Measurements from ENCODE around the gene GNA12. TPM values are rescaled to one million over a fixed set of nuclear protein-coding genes. Genes with fewer than 3 reads are reported as not detected.

GNA12 gene
- total RNA-seq, 5 donors from 2014 or later (not counting 1 experiment from before 2014, with no cell fraction given) = 17.9 to 22.5 (median 22.1) TPM

DNA sequence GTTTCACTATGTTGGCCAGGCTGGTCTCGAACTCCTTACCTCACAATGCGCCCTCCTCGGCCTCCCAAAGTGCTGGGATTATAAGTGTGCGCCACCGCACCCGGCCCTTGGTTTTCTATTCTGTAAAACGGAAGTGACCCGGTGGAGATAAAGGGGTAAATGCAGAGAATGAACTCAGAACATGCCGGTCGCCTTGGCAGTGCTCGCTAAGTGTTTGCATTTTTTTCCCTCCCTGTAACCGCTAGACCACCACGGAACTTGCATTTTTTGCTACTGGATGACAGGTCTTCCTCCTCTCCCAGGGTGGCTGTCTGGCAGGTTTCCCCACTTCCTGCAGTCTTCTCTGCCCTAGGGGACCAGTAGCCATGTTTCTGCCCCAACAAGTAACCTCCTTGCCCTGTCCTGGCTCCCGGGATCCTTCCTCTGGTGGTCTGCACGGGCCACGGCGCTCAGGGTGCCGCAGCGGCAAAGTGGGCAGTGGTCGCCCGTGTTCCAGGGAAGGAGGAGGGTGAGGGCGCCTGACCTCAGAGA lies 18.8 kb upstream of the GNA12 start:
- Histone ChIP-seq H3K27ac (ENCODE audit: low read length) (peak overlapping the region; percentile 69), H3K36me3 (ENCODE audit: control insufficient read depth in 2 of 2, extremely low read depth in 1 of 2, insufficient read depth in 1 of 2, low read length in 1 of 2) (no peaks in the 10 kb centered on the region), H3K27me3 (replicated peaks in 1 of 2; ENCODE audit: control insufficient read depth in 2 of 2, extremely low read depth in 1 of 2, insufficient read depth in 2 of 2, low read length in 1 of 2) (peaks cover 0 to 4% of the 10 kb centered on the region in 2 experiments), H3K4me1 (ENCODE audit: control insufficient read depth in 1 of 2, extremely low read depth in 1 of 2, insufficient read depth in 2 of 2, low read length in 2 of 2) (peaks cover 12 to 33% of the 10 kb centered on the region in 2 experiments), H3K9me3 (no peaks in the 10 kb centered on the region), H3K4me3 (ENCODE audit: control insufficient read depth in 1 of 2, extremely low read depth in 1 of 2, low read length in 1 of 2) (no peak overlapping the region)
- peaks cover 6% of the 10 kb centered on the region for H3K36me3 Mint-ChIP-seq
- ChIA-PET CTCF (interaction anchor here in 1 of 2 donors (0.6 kb wide), 1 partner anchor 1494 kb away, joined by 3 read pairs; no protein-coding TSS in a partner anchor), POLR2A (no interaction called here)
- ATAC-seq (replicated peaks in 1 of 4) (peak in 2 of 4 experiments; percentile 15 to 40), DNase-seq (peak in 7 of 35 experiments; percentile 14 to 61 (median 26))
- H3K9me3 Mint-ChIP-seq = no peaks in the 10 kb centered on the region
- no peaks in the 10 kb centered on the region for H3K27me3 Mint-ChIP-seq
- peak overlapping the region; percentile 92 to 93 for H3K27ac Mint-ChIP-seq
- H3K4me1 Mint-ChIP-seq = peaks cover 23 to 30% (median 27%) of the 10 kb centered on the region in 3 donors
- peak overlapping the region; percentile 52 to 68 (median 59) for H3K4me3 Mint-ChIP-seq
- 92% methylated on average over 18 of the region's 22 CpGs for WGBS (ENCODE audit: insufficient coverage)

DNA sequence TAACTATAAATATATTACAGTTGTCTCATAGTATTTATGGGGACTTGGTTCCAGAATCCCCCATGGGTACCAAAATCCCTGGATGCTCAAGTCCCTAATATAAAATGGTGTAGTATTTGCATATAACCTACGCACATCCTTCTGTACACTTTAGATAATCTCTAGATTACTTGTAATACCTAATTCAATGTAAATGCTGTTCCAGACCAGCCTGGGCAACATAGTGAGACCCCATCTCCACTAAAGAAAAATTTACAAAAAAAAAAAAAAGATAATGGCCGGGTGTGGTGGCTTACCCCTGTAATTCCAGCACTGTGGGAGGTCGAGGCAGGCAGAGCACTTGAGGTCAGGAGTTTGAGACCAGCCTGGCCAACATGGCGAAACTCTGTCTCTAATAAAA lies 17.4 kb upstream of the GNA12 start:
- Histone ChIP-seq H3K27ac (ENCODE audit: low read length) (no peak overlapping the region), H3K36me3 (ENCODE audit: control insufficient read depth in 2 of 2, extremely low read depth in 1 of 2, insufficient read depth in 1 of 2, low read length in 1 of 2) (no peaks in the 10 kb centered on the region), H3K27me3 (replicated peaks in 1 of 2; ENCODE audit: control insufficient read depth in 2 of 2, extremely low read depth in 1 of 2, insufficient read depth in 2 of 2, low read length in 1 of 2) (peaks cover 0 to 4% of the 10 kb centered on the region in 2 experiments), H3K4me1 (ENCODE audit: control insufficient read depth in 1 of 2, extremely low read depth in 1 of 2, insufficient read depth in 2 of 2, low read length in 2 of 2) (peaks cover 12 to 33% of the 10 kb centered on the region in 2 experiments), H3K9me3 (no peaks in the 10 kb centered on the region), H3K4me3 (ENCODE audit: control insufficient read depth in 1 of 2, extremely low read depth in 1 of 2, low read length in 1 of 2) (no peak overlapping the region)
- Mint-ChIP-seq H3K4me3 (no peak overlapping the region), H3K27me3 (no peaks in the 10 kb centered on the region), H3K27ac (no peak overlapping the region), H3K4me1 (peaks cover 23 to 30% (median 27%) of the 10 kb centered on the region in 3 donors), H3K36me3 (peaks cover 6% of the 10 kb centered on the region), H3K9me3 (no peaks in the 10 kb centered on the region)
- DNase-seq (no peak), ATAC-seq (replicated peaks in 1 of 4) (no peak)
- ChIA-PET CTCF (interaction anchor here in 1 of 2 donors (0.7 kb wide), 2 partner anchors 259 to 549 kb away, joined by 3 to 4 read pairs; no protein-coding TSS in a partner anchor), POLR2A (no interaction called here)
- WGBS (ENCODE audit: insufficient coverage) = no CpG with 5 or more reads among the region's 4 CpGs

DNA sequence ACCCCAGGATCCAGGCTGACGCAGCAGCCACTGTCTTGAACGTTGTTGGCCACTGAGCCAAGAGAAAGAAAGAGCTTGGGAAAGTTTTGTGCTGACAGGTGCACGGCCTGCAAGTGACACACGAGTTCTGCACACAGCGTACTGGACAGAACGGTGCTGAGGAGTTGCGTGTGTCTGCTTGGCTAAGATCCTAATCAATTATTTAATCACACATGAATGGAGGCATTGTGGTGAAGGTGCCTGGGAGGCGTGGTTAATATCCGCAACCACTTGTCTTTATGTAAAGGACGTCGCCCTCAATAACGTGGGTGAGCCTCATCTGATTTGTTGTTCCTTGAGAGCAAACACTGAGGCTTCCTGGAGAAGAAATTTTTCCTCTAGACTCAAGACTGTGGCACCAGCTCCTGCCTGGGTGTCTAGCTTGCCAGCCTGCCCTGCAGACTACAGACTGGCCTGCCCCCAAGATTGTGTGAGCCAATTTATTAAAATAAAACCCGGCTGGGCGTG lies 16.6 kb upstream of the GNA12 start:
- no peak overlapping the region for H3K27ac Mint-ChIP-seq
- H3K27me3 ChIP-seq (replicated peaks in 1 of 2; ENCODE audit: control insufficient read depth in 2 of 2, extremely low read depth in 1 of 2, insufficient read depth in 2 of 2, low read length in 1 of 2) = peaks cover 0 to 4% of the 10 kb centered on the region in 2 experiments
- POLR2A ChIA-PET = no interaction called here

DNA sequence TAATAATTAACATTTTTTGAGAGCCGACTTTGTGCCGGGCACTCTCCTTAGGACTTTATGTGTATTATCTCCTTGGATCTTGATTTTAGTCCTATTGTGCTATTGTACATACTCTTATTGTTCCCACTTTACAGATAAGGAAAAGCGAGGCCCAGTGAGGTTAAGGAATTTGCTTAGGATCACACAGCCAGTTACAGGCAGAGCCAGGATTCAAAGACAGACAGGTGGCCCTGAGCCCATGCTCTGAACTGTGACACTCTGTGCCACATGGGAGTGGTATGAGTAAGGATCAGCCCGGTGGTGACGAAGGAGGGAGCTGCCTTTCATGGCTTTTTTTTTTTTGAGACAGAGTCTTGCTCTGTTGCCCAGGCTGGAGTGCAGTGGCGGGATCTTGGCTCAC lies 15.8 kb upstream of the GNA12 start:
- Histone ChIP-seq H3K4me1 (ENCODE audit: control insufficient read depth in 1 of 2, extremely low read depth in 1 of 2, insufficient read depth in 2 of 2, low read length in 2 of 2) (peaks cover 12 to 27% of the 10 kb centered on the region in 2 experiments), H3K4me3 (ENCODE audit: control insufficient read depth in 1 of 2, extremely low read depth in 1 of 2, low read length in 1 of 2) (no peak overlapping the region), H3K9me3 (no peaks in the 10 kb centered on the region), H3K36me3 (ENCODE audit: control insufficient read depth in 2 of 2, extremely low read depth in 1 of 2, insufficient read depth in 1 of 2, low read length in 1 of 2) (no peaks in the 10 kb centered on the region), H3K27me3 (replicated peaks in 1 of 2; ENCODE audit: control insufficient read depth in 2 of 2, extremely low read depth in 1 of 2, insufficient read depth in 2 of 2, low read length in 1 of 2) (no peaks in the 10 kb centered on the region), H3K27ac (ENCODE audit: low read length) (no peak overlapping the region)
- WGBS (ENCODE audit: insufficient coverage) = 100% methylated on average over 1 of the region's 6 CpGs
- no peak for DNase-seq
- H3K9me3 Mint-ChIP-seq = no peaks in the 10 kb centered on the region
- H3K27ac Mint-ChIP-seq = no peak overlapping the region
- H3K36me3 Mint-ChIP-seq = peaks cover 10% of the 10 kb centered on the region
- peaks cover 20 to 28% (median 25%) of the 10 kb centered on the region in 3 donors for H3K4me1 Mint-ChIP-seq
- no peak overlapping the region for H3K4me3 Mint-ChIP-seq
- ATAC-seq (replicated peaks in 1 of 4) = no peak
- ChIA-PET POLR2A (no interaction called here), CTCF (no interaction called here)
- no peaks in the 10 kb centered on the region for H3K27me3 Mint-ChIP-seq

More for the DNA sequence above, 16.6 kb upstream of the GNA12 start:
- Histone ChIP-seq H3K4me1 (ENCODE audit: control insufficient read depth in 1 of 2, extremely low read depth in 1 of 2, insufficient read depth in 2 of 2, low read length in 2 of 2) (peaks cover 12 to 33% of the 10 kb centered on the region in 2 experiments), H3K27ac (ENCODE audit: low read length) (no peak overlapping the region), H3K4me3 (ENCODE audit: control insufficient read depth in 1 of 2, extremely low read depth in 1 of 2, low read length in 1 of 2) (no peak overlapping the region), H3K9me3 (no peaks in the 10 kb centered on the region), H3K36me3 (ENCODE audit: control insufficient read depth in 2 of 2, extremely low read depth in 1 of 2, insufficient read depth in 1 of 2, low read length in 1 of 2) (no peaks in the 10 kb centered on the region)
- no peaks in the 10 kb centered on the region for H3K9me3 Mint-ChIP-seq
- peaks cover 23 to 30% (median 27%) of the 10 kb centered on the region in 3 donors for H3K4me1 Mint-ChIP-seq
- CTCF ChIA-PET = no interaction called here
- H3K27me3 Mint-ChIP-seq = no peaks in the 10 kb centered on the region
- H3K4me3 Mint-ChIP-seq = no peak overlapping the region
- DNase-seq (no peak), ATAC-seq (replicated peaks in 1 of 4) (no peak)
- H3K36me3 Mint-ChIP-seq = peaks cover 10% of the 10 kb centered on the region
- WGBS (ENCODE audit: insufficient coverage) = 97% methylated on average over 5 of the region's 14 CpGs

DNA sequence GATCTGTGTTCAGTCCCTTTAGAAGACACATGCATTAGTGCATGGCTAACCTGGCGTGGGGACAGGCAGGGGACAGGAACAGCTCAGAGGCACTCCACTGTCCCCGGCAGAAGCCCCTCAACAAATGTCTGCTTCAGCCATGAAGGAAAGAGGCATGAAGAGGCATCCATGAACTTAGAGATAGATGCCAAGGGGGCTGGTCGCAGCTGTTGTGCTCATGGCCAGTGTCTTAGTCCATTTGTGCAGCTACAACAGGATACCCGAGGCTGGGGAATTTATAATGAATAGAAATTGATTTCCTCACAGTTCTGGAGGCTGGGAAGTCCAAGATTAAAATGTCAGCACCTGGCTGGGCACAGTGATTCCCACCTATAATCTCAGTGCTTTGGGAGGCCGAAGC lies 14.5 kb upstream of the GNA12 start:
- ChIA-PET CTCF (no interaction called here), POLR2A (no interaction called here)
- Histone ChIP-seq H3K4me3 (ENCODE audit: control insufficient read depth in 1 of 2, extremely low read depth in 1 of 2, low read length in 1 of 2) (no peak overlapping the region), H3K36me3 (ENCODE audit: control insufficient read depth in 2 of 2, extremely low read depth in 1 of 2, insufficient read depth in 1 of 2, low read length in 1 of 2) (no peaks in the 10 kb centered on the region), H3K4me1 (ENCODE audit: control insufficient read depth in 1 of 2, extremely low read depth in 1 of 2, insufficient read depth in 2 of 2, low read length in 2 of 2) (peaks cover 11 to 14% of the 10 kb centered on the region in 2 experiments), H3K27me3 (replicated peaks in 1 of 2; ENCODE audit: control insufficient read depth in 2 of 2, extremely low read depth in 1 of 2, insufficient read depth in 2 of 2, low read length in 1 of 2) (no peaks in the 10 kb centered on the region), H3K27ac (ENCODE audit: low read length) (no peak overlapping the region), H3K9me3 (no peaks in the 10 kb centered on the region)
- no peak overlapping the region for H3K4me3 Mint-ChIP-seq
- H3K4me1 Mint-ChIP-seq = peaks cover 10 to 15% (median 12%) of the 10 kb centered on the region in 3 donors
- WGBS (ENCODE audit: insufficient coverage) = 98% methylated on average over 4 of the region's 5 CpGs
- H3K36me3 Mint-ChIP-seq = peaks cover 10% of the 10 kb centered on the region
- H3K9me3 Mint-ChIP-seq = no peaks in the 10 kb centered on the region
- no peak for ATAC-seq (replicated peaks in 1 of 4)
- H3K27me3 Mint-ChIP-seq = no peaks in the 10 kb centered on the region
- DNase-seq = no peak
- H3K27ac Mint-ChIP-seq = no peak overlapping the region

DNA sequence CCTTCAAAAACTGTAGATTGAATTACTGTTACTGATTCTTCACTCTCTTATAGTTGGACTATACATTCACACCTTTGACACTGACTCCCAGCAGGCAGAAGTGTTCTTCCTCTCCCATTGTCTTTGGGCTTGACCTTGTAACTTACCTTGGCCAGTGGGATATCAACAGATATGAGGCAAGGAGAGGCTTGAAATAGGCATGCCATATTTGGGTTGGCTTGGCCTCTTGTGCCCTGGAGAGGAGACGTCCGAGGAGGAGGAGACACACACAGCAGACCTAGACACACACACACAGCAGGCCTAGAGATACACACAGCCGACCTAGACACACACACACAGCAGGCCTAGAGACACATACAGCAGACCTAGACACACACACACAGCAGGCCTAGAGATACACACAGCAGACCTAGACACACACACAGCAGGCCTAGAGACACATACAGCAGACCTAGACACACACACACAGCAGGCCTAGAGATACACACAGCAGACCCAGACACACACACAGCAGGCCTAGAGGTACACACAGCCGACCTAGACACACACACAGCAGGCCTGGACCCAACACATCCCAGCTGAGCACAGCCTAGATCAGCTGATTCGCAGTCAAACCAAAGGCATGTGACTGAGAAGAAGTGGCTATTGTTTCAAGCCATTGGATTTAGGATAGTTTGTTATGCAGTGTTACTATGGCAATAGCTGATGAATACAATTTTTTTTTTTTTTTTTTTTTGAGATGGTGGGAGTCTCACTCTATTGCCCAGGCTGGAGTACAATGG lies 12.5 kb upstream of the GNA12 start:
- Histone ChIP-seq H3K4me3 (ENCODE audit: control insufficient read depth in 1 of 2, extremely low read depth in 1 of 2, low read length in 1 of 2) (no peak overlapping the region), H3K27me3 (replicated peaks in 1 of 2; ENCODE audit: control insufficient read depth in 2 of 2, extremely low read depth in 1 of 2, insufficient read depth in 2 of 2, low read length in 1 of 2) (no peaks in the 10 kb centered on the region), H3K36me3 (ENCODE audit: control insufficient read depth in 2 of 2, extremely low read depth in 1 of 2, insufficient read depth in 1 of 2, low read length in 1 of 2) (no peaks in the 10 kb centered on the region), H3K27ac (ENCODE audit: low read length) (no peak overlapping the region), H3K4me1 (ENCODE audit: control insufficient read depth in 1 of 2, extremely low read depth in 1 of 2, insufficient read depth in 2 of 2, low read length in 2 of 2) (peaks cover 0 to 5% of the 10 kb centered on the region in 2 experiments), H3K9me3 (no peaks in the 10 kb centered on the region)
- H3K9me3 Mint-ChIP-seq = no peaks in the 10 kb centered on the region
- DNase-seq = no peak
- ATAC-seq (replicated peaks in 1 of 4) = no peak
- peaks cover 0 to under 1% (median under 1%) of the 10 kb centered on the region in 3 donors for H3K4me1 Mint-ChIP-seq
- ChIA-PET POLR2A (interaction anchor here in 1 of 2 donors (0.6 kb wide), 1 partner anchor 346 kb away, joined by 4 read pairs; no protein-coding TSS in a partner anchor), CTCF (no interaction called here)
- no peak overlapping the region for H3K27ac Mint-ChIP-seq
- no peaks in the 10 kb centered on the region for H3K27me3 Mint-ChIP-seq
- H3K4me3 Mint-ChIP-seq = no peak overlapping the region
- H3K36me3 Mint-ChIP-seq = peaks cover 10% of the 10 kb centered on the region
- WGBS (ENCODE audit: insufficient coverage) = 89% methylated on average over 3 of the region's 5 CpGs
